Ovary (tissue), 9 donors: Measurements from ENCODE around the gene AP3B1. TPM values are rescaled to one million over a fixed set of nuclear protein-coding genes. Genes with fewer than 3 reads are reported as not detected.

Source experiments
- DNase-seq, 5 donors: peaks; one replicate each; pipeline ENCODE4 v3.0.0-alpha.2; 2019 to 2020
- H3K27ac ChIP-seq, 2 donors: fragments of 200-600 bp; one replicate each; pipeline versions ENCODE4 v1.5.1 to v1.8.0; 2019 to 2022
- H3K27me3 ChIP-seq: fragments of 200-600 bp; one replicate; pipeline ENCODE4 v1.8.0; 2022
- H3K36me3 ChIP-seq: fragments of 200-600 bp; sonication (generic); one replicate; pipeline ENCODE4 v1.5.1; 2019
- H3K4me1 ChIP-seq: one replicate; pipeline ENCODE4 v1.8.1; 2013; ENCODE audit warnings: mild to moderate bottlenecking, moderate library complexity; ENCODE audit not compliant: insufficient read depth
- H3K4me3 ChIP-seq: fragments of 200-600 bp; sonication (generic); one replicate; pipeline ENCODE4 v1.5.1; 2017
- H3K9me3 ChIP-seq, 2 donors: fragments of 200-600 bp in 1 of 2; sonication (generic) in 1 of 2; one replicate each; pipeline versions ENCODE4 v1.5.1 to v1.8.1; 2013 to 2019; ENCODE audit warnings: mild to moderate bottlenecking in 1 of 2, moderate library complexity in 1 of 2
- EP300 ChIP-seq: sonication (generic); formaldehyde crosslinking; IDR thresholded peaks from one replicate; pipeline ENCODE4 v1.6.1; 2017; ENCODE audit warnings: antibody characterized with exemption
- POLR2A ChIP-seq: fragments of 450-650 bp; IDR thresholded peaks from one replicate; pipeline ENCODE4 v1.6.1; 2017; ENCODE audit warnings: antibody characterized with exemption, mild to moderate bottlenecking, moderate library complexity
- WGBS, 3 donors: extraction: QIAGEN DNeasy Blood & Tissue Kit in 1 of 3; methylation state at CpG; one replicate each; pipeline versions ENCODE4 v1.1.5 to v1.1.7; 2013 to 2017; 5-methylcytosine and 5-hydroxymethylcytosine counted together
- intact Hi-C, 4 donors: fragments of 100-400 bp; cut with DNase I; formaldehyde crosslinking; loops; one replicate each; pipeline versions ENCODE4 v1.11.0 to v1.15.1; 2022 to 2023
- polyA plus RNA-seq, 2 donors: library from polyadenylated mRNA; stranded (reverse); fragments of 200-250 nt in 1 of 2; fragments of 350-450 nt in 1 of 2; fragmentation: Illumina TruSeq in 1 of 2; extraction: RNeasy Lipid Tissue Mini Kit (QIAGEN cat#74804) in 1 of 2; gene quantifications; one replicate each; pipeline ENCODE4 v1.2.3, GENCODE V29; 2013 to 2014
- total RNA-seq, 7 donors: library from RNA; depleted of rRNA in 2 of 7; stranded (reverse); fragments of >200 nt in 2 of 7; fragmentation: NEBNext Ultra II Directional in 3 of 7; extraction: Animal tissue kit (Norgen Biotek cat#: 25700) in 3 of 7; gene quantifications; one replicate each; pipeline versions ENCODE4 v1.1.0 to v1.2.4, GENCODE V29; 2016 to 2023
- TF ChIP-seq, protein P1 (sequence below), 3 donors: fragments of 450-650 bp in 2 of 3; fragments of 200-600 bp in 1 of 3; IDR thresholded peaks; one replicate each; pipeline versions ENCODE4 v1.5.1 to v1.8.0; 2016 to 2022; ENCODE audit warnings: antibody characterized with exemption in 3 of 3, mild to moderate bottlenecking in 1 of 3
- donor health status: DM: no; HTN: no; CAD: no; lungs with moderate emphysema.
- donor health status: DM: no; HTN: no; CAD: no.
- donor health status: Bipolar disorder and iron deficiency.
- donor health status: DM: yes; HTN: yes; CAD: no.
- donor health status: DM: no; HTN: no; CAD: no.
- donor health status: DM: yes; HTN: yes; CAD: no.

AP3B1 gene
- total and polyA plus RNA-seq, 9 donors = 14.5 to 38.8 (median 28.5) TPM

DNA sequence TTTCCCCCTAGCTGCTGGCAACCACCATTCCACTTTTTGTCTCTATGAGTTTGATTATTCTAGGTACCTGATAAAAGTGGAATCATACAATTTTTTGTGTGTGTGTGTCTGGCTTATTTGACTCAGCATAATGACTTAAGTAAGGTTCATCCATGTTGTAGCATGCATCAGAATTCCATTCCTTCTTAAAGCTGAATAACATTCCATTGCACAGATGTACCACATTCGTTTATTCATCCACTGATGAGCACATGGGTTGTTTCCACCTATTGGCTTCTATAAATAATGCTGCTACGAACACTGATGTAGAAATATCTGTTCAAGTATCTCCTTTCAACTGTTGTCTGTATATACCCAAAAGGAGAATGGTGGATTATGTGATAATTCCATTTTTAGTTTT lies 33.7 kb downstream of the AP3B1 start:
- H3K9me3 ChIP-seq = no peaks in the 10 kb centered on the region
- WGBS, 3 donors = 91 to 96% (median 95%) methylated on average over 2 of the region's 2 CpGs
- no peak overlapping the region for H3K4me3 ChIP-seq
- TF ChIP-seq POLR2A (no peak), EP300 (no peak)
- TF ChIP-seq, protein P1, sequence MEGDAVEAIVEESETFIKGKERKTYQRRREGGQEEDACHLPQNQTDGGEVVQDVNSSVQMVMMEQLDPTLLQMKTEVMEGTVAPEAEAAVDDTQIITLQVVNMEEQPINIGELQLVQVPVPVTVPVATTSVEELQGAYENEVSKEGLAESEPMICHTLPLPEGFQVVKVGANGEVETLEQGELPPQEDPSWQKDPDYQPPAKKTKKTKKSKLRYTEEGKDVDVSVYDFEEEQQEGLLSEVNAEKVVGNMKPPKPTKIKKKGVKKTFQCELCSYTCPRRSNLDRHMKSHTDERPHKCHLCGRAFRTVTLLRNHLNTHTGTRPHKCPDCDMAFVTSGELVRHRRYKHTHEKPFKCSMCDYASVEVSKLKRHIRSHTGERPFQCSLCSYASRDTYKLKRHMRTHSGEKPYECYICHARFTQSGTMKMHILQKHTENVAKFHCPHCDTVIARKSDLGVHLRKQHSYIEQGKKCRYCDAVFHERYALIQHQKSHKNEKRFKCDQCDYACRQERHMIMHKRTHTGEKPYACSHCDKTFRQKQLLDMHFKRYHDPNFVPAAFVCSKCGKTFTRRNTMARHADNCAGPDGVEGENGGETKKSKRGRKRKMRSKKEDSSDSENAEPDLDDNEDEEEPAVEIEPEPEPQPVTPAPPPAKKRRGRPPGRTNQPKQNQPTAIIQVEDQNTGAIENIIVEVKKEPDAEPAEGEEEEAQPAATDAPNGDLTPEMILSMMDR (IDR thresholded peaks at IDR 0.05) = no peak
- no peak for DNase-seq
- H3K27ac ChIP-seq = no peak overlapping the region
- no peaks in the 10 kb centered on the region for H3K27me3 ChIP-seq
- intact Hi-C loops = no loop called here
- H3K4me1 ChIP-seq = no peaks in the 10 kb centered on the region
- H3K36me3 ChIP-seq = no peaks in the 10 kb centered on the region

DNA sequence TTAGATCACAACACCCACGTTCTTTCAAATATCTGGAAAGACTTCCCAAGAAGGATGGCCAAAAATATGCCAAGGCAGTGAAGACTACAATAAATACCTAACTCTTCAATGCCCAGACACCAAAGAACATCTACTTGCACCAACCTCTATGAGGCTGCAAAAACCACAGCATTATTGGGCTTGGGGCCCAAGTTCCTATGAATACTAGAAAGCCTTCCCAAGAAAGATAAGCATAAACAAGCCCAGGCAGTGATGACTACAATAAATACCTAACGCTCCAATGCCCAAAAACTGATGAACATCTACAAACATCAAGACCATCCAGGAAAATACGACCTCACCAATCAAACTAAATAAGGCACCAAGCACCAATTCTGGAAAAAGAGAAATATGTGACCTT lies 41.3 kb downstream of the AP3B1 start:
- peaks cover 3% of the 10 kb centered on the region for H3K4me1 ChIP-seq
- WGBS, 3 donors = 93 to 99% (median 97%) methylated on average over 3 of the region's 3 CpGs

DNA sequence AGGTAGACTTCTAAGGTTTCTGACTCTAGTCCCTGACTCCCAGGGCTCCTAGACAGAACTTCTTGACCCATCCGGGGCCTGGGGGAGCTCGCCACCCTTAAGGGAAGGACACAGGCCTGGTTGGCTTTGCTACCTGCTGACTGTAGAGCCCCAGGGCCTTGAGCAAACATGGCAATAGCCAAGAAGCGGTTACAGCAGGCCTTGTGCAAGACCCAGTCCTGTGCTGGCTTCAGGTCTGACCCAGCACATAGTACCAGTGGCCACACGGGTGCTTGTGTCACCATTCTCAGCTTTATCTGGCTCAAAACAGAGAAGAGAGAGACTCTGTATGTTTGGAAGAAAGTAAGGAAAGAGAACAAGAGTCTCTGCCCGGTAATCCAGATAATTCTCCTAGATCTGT lies 41.8 kb downstream of the AP3B1 start:
- no peak for TF ChIP-seq EP300
- 94 to 97% (median 97%) methylated on average over 5 of the region's 5 CpGs for WGBS, 3 donors
- intact Hi-C loops = no loop called here
- no peaks in the 10 kb centered on the region for H3K9me3 ChIP-seq
- peaks cover 3% of the 10 kb centered on the region for H3K4me1 ChIP-seq
- no peak overlapping the region for H3K27ac ChIP-seq
- no peak for DNase-seq
- no peaks in the 10 kb centered on the region for H3K36me3 ChIP-seq
- H3K4me3 ChIP-seq = no peak overlapping the region
- no peaks in the 10 kb centered on the region for H3K27me3 ChIP-seq

More for the DNA sequence above, 41.3 kb downstream of the AP3B1 start:
- H3K9me3 ChIP-seq = no peaks in the 10 kb centered on the region
- no peaks in the 10 kb centered on the region for H3K36me3 ChIP-seq
- no peak for DNase-seq
- no peak overlapping the region for H3K27ac ChIP-seq
- H3K4me3 ChIP-seq = no peak overlapping the region
- intact Hi-C loops = no loop called here
- no peaks in the 10 kb centered on the region for H3K27me3 ChIP-seq
- TF ChIP-seq, protein P1 (IDR thresholded peaks at IDR 0.05) = no peak

DNA sequence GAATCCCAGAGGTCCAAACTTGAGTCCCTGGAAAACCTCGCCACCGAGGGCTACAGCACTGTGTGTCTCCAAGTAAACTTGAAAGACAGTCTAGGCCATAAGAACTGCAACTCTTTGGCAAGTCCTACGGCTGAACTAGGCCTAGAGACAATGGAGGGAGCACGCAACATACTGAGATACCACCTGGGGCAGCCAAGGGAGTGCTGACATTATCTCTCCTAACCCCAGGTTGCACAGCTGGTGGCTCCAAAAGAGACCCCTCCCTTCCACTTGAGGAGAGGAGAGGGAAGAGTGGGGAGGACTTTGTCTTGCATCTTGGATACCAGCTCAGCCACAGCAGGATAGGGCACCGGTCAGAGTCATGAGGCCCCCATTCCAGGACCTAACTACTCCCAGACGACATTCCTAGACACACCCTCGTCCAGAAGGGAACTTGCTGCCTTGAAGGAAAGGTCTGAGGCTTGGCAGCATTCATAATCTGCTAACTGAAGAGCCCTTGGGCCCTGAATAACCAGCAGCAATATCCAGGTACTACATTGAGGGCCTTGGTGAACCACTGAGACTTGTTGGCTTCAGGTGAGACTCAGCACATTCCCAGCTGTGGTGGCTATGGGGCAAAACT lies 42.7 kb downstream of the AP3B1 start:
- H3K27me3 ChIP-seq = no peaks in the 10 kb centered on the region
- no peak for TF ChIP-seq EP300
- TF ChIP-seq POLR2A = no peak
- TF ChIP-seq, protein P1 (IDR thresholded peaks at IDR 0.05) = no peak
- H3K4me1 ChIP-seq = peaks cover 3% of the 10 kb centered on the region
- intact Hi-C loops = no loop called here
- H3K9me3 ChIP-seq = no peaks in the 10 kb centered on the region
- DNase-seq = no peak
- no peak overlapping the region for H3K4me3 ChIP-seq
- 94 to 98% (median 98%) methylated on average over 7 of the region's 7 CpGs for WGBS, 3 donors
- no peaks in the 10 kb centered on the region for H3K36me3 ChIP-seq
- H3K27ac ChIP-seq = no peak overlapping the region

DNA sequence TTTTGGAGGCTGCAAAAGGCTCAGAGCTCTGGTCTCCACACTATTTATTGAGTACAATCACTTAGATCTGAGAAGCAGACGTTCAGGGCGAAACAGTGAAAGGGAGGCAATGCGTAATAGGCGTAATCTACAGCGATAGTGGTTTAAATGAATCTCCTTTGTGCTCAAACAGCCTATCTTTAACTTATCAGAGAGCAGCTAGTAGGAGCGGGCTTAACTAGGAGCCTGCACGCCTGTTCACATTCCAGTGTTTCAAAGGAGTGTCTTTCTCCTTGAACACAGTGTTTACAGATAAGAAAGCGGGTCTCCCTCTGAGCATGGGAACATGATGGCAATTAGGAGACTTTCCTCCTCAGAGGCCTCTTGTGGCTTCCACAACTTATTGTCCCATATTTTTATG lies 49.4 kb downstream of the AP3B1 start:
- no peak overlapping the region for H3K4me3 ChIP-seq
- H3K27ac ChIP-seq = no peak overlapping the region
- intact Hi-C loops = no loop called here
- no peak for DNase-seq
- no peaks in the 10 kb centered on the region for H3K4me1 ChIP-seq
- 44 to 66% (median 59%) methylated on average over 8 of the region's 8 CpGs for WGBS, 3 donors
- H3K27me3 ChIP-seq = no peaks in the 10 kb centered on the region
- H3K9me3 ChIP-seq = no peaks in the 10 kb centered on the region
- H3K36me3 ChIP-seq = no peaks in the 10 kb centered on the region
- no peak for TF ChIP-seq EP300
- TF ChIP-seq, protein P1 (IDR thresholded peaks at IDR 0.05) = no peak
- no peak for TF ChIP-seq POLR2A
